Measurements from ENCODE around the gene C12orf60. TPM values are rescaled to one million over a fixed set of nuclear protein-coding genes. Genes with fewer than 3 reads are reported as not detected.

Gene C12orf60
- total and polyA plus RNA-seq, 2 of the 8 experiments (the other 6 are each of a cell fraction or from before 2014, with no cell fraction given): 1.2 to 1.5 TPM

DNA sequence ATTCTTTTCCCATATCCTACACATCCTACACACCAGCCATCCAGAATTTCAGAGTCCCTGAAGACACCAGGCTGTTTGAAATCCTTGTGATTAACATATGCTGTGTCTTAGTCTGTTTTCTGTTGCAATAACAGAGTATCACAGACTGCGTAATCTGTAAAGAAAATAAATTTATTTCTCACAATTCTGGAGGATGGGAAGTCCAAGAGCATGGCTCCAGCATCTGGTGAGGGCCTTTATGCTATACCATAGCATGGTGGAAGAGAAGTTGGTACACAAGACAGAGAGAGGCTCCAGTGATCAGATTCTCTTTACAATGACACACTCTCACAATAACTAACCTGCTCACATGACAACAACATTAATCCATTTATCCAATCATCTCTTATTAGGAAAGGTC lies 35.8 kb downstream of the C12orf60 start:
- Histone ChIP-seq H2AK5ac (ENCODE audit: low read depth, low read length) (no peak overlapping the region), H3K23ac (ENCODE audit: insufficient read length) (no peak overlapping the region), H2AFZ (ENCODE audit: low read length) (no peak overlapping the region), H2BK5ac (ENCODE audit: low read depth, low read length) (no peak overlapping the region), H2BK20ac (ENCODE audit: low read length) (no peak overlapping the region), H3K4ac (replicated peaks; ENCODE audit: insufficient read length, low read depth, low read length) (no peak overlapping the region), H3K9me3 (ENCODE audit: insufficient read depth in 2 of 2, low read depth in 1 of 2, low read length in 1 of 2) (no peaks in the 10 kb centered on the region), H2BK12ac (ENCODE audit: low read depth, low read length) (no peak overlapping the region), H3K36me3 (ENCODE audit: control insufficient read depth in 2 of 4, insufficient read depth in 4 of 4, low read length in 3 of 4) (no peaks in the 10 kb centered on the region), H3K79me1 (ENCODE audit: low read depth, low read length) (no peaks in the 10 kb centered on the region), H3K4me2 (ENCODE audit: insufficient read depth in 1 of 2, low read depth in 2 of 2, low read length in 2 of 2) (no peak overlapping the region), H3K27me3 (replicated peaks in 1 of 4; ENCODE audit: control insufficient read depth in 3 of 4, extremely low read depth in 1 of 4, insufficient read depth in 3 of 4, low read length in 3 of 4) (no peaks in the 10 kb centered on the region), H4K5ac (ENCODE audit: insufficient read length, low read depth, low read length) (no peak overlapping the region), H3K18ac (ENCODE audit: extremely low read depth, low read length) (no peak overlapping the region), H3K23me2 (ENCODE audit: low read depth, low read length) (no peaks in the 10 kb centered on the region), H2BK15ac (ENCODE audit: low read length) (no peak overlapping the region), H3K4me1 (replicated peaks in 1 of 4; ENCODE audit: control insufficient read depth in 3 of 4, insufficient read depth in 4 of 4, low read length in 3 of 4) (no peaks in the 10 kb centered on the region), H3K4me3 (ENCODE audit: extremely low read depth in 1 of 4, insufficient read depth in 2 of 4, low read depth in 3 of 4, low read length in 4 of 4) (no peak overlapping the region), H3K79me2 (ENCODE audit: control insufficient read depth in 1 of 2, insufficient read depth in 2 of 2, low read length in 2 of 2) (no peaks in the 10 kb centered on the region), H3K9ac (replicated peaks in 1 of 4; ENCODE audit: extremely low read depth in 1 of 4, low read depth in 3 of 4, low read length in 3 of 4) (no peak overlapping the region), H3K27ac (ENCODE audit: low read depth, low read length) (no peak overlapping the region), H4K8ac (ENCODE audit: extremely low read depth, insufficient read depth, low read length) (no peak overlapping the region), H3K56ac (replicated peaks; ENCODE audit: insufficient read length, low read depth, low read length) (no peak overlapping the region), H3K14ac (ENCODE audit: insufficient read length) (no peak overlapping the region), H4K91ac (replicated peaks; ENCODE audit: insufficient read length, low read length) (no peak overlapping the region), H4K20me1 (replicated peaks in 1 of 2; ENCODE audit: control insufficient read depth in 1 of 2, insufficient read depth in 2 of 2, low read length in 2 of 2) (no peaks in the 10 kb centered on the region), H2BK120ac (replicated peaks; ENCODE audit: low read depth, low read length) (no peak overlapping the region)
- 80% methylated on average over 1 of the region's 1 CpG; no CpG with 5 or more reads in 1 of the 2 experiments for WGBS, 2 experiments (ENCODE audit: extremely low coverage in 1 of 2, insufficient coverage in 1 of 2, insufficient read length in 1 of 2, insufficient replicate concordance in 2 of 2, low coverage in 1 of 2, low lambda C conversion rate in 2 of 2, missing lambda C conversion rate in 1 of 2)
- ChIA-PET POLR2A (ENCODE audit: partially characterized antibody) (no interaction called here), CTCF (ENCODE audit: partially characterized antibody) (no interaction called here)
- no peak for DNase-seq (ENCODE audit: low read depth in 1 of 2, low spot score in 2 of 2)
- no peak for FAIRE-seq
- no peak for TF ChIP-seq KDM4A (IDR thresholded peaks at IDR 0.05; ENCODE audit: low read depth, low read length, severe bottlenecking)
- no peak for TF ChIP-seq FOSL1 (IDR thresholded peaks at IDR 0.05; ENCODE audit: insufficient read depth, low read depth, low read length)
- no peak for TF ChIP-seq ATF2 (IDR thresholded peaks at IDR 0.05; ENCODE audit: low read length)
- no peak for TF ChIP-seq TAF1 (IDR thresholded peaks at IDR 0.05; ENCODE audit: low read depth, low read length)
- no peak for TF ChIP-seq BRCA1 (IDR thresholded peaks at IDR 0.05; ENCODE audit: low read depth, low read length)
- no peak for TF ChIP-seq CBX5 (IDR thresholded peaks at IDR 0.05; ENCODE audit: low read depth, low read length)
- TF ChIP-seq SP2 (IDR thresholded peaks at IDR 0.05; ENCODE audit: low read length): no peak
- no peak for TF ChIP-seq POLR2A (IDR thresholded peaks at IDR 0.05; ENCODE audit: control extremely low read depth in 1 of 2, low read depth in 2 of 2, low read length in 2 of 2)
- TF ChIP-seq GABPA (IDR thresholded peaks at IDR 0.05; ENCODE audit: borderline replicate concordance, insufficient read depth, low read length): no peak
- no peak for TF ChIP-seq CREB1 (IDR thresholded peaks at IDR 0.05)
- TF ChIP-seq EGR1 (IDR thresholded peaks at IDR 0.05; ENCODE audit: borderline replicate concordance, low read depth, low read length): no peak
- TF ChIP-seq MAFK (IDR thresholded peaks at IDR 0.05; ENCODE audit: low read depth, low read length): no peak
- TF ChIP-seq TBP (IDR thresholded peaks at IDR 0.05; ENCODE audit: low read depth, low read length): no peak

All from H1 (cell line).